GM18511 (cell line): ENCODE measurements around the gene TRAPPC8.

Experiments
- ATAC-seq: cut with Tn5 transposase; IDR thresholded peaks from one replicate; pipeline ENCODE4 v1.9.1; 2021; ENCODE audit warnings: mild to moderate bottlenecking, moderate library complexity; ENCODE audit not compliant: unreplicated experiment

TRAPPC8 gene

GRCh38 chr18:31798399-31798798, 144.5 kb downstream of the TRAPPC8 start:
- ATAC-seq = no peak

- ATAC-seq = no peak
Observed at GRCh38 chr18:31795747-31796146, 147.2 kb downstream of the TRAPPC8 start.

- ATAC-seq = no peak
Observed at GRCh38 chr18:31793531-31793930, 149.4 kb downstream of the TRAPPC8 start.

GRCh38 chr18:31792580-31792911, 150.4 kb downstream of the TRAPPC8 start:
- ATAC-seq = no peak

GRCh38 chr18:31791817-31792579, 150.9 kb downstream of the TRAPPC8 start:
- ATAC-seq = peak; percentile 97

- no peak for ATAC-seq
Observed at GRCh38 chr18:31789409-31789808, 153.5 kb downstream of the TRAPPC8 start.

- ATAC-seq = no peak
Observed at GRCh38 chr18:31783059-31783458, 159.9 kb downstream of the TRAPPC8 start.
